ENCODE measurements around the gene ASB3. TPM values are rescaled to one million over a fixed set of nuclear protein-coding genes. Genes with fewer than 3 reads are reported as not detected.

ASB3 gene
- polyA plus RNA-seq, 1 donor from 2014 or later, result 60.4 TPM

- no peaks in the 10 kb centered on the region for H3K27me3 ChIP-seq (ENCODE audit: insufficient read depth, low read depth, low read length)
- TF ChIP-seq POLR2AphosphoS5 (IDR thresholded peaks at IDR 0.05) (no peak), EP300 (conservative IDR thresholded peaks at IDR 0.05; ENCODE audit: poor library complexity, severe bottlenecking) (no peak), SMC3 (conservative IDR thresholded peaks at IDR 0.05; ENCODE audit: poor library complexity) (no peak), MXI1 (conservative IDR thresholded peaks at IDR 0.05; ENCODE audit: poor library complexity, severe bottlenecking) (no peak), TAF1 (IDR thresholded peaks at IDR 0.05; ENCODE audit: low read depth) (no peak), EZH2 (IDR thresholded peaks at IDR 0.05; ENCODE audit: borderline replicate concordance, insufficient read depth, low read length, poor library complexity, severe bottlenecking) (no peak), RAD21 (conservative IDR thresholded peaks at IDR 0.05) (no peak)
- TF ChIP-seq, protein P1, sequence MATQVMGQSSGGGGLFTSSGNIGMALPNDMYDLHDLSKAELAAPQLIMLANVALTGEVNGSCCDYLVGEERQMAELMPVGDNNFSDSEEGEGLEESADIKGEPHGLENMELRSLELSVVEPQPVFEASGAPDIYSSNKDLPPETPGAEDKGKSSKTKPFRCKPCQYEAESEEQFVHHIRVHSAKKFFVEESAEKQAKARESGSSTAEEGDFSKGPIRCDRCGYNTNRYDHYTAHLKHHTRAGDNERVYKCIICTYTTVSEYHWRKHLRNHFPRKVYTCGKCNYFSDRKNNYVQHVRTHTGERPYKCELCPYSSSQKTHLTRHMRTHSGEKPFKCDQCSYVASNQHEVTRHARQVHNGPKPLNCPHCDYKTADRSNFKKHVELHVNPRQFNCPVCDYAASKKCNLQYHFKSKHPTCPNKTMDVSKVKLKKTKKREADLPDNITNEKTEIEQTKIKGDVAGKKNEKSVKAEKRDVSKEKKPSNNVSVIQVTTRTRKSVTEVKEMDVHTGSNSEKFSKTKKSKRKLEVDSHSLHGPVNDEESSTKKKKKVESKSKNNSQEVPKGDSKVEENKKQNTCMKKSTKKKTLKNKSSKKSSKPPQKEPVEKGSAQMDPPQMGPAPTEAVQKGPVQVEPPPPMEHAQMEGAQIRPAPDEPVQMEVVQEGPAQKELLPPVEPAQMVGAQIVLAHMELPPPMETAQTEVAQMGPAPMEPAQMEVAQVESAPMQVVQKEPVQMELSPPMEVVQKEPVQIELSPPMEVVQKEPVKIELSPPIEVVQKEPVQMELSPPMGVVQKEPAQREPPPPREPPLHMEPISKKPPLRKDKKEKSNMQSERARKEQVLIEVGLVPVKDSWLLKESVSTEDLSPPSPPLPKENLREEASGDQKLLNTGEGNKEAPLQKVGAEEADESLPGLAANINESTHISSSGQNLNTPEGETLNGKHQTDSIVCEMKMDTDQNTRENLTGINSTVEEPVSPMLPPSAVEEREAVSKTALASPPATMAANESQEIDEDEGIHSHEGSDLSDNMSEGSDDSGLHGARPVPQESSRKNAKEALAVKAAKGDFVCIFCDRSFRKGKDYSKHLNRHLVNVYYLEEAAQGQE (IDR thresholded peaks at IDR 0.05; ENCODE audit: borderline replicate concordance), result no peak
- TF ChIP-seq, protein P2, sequence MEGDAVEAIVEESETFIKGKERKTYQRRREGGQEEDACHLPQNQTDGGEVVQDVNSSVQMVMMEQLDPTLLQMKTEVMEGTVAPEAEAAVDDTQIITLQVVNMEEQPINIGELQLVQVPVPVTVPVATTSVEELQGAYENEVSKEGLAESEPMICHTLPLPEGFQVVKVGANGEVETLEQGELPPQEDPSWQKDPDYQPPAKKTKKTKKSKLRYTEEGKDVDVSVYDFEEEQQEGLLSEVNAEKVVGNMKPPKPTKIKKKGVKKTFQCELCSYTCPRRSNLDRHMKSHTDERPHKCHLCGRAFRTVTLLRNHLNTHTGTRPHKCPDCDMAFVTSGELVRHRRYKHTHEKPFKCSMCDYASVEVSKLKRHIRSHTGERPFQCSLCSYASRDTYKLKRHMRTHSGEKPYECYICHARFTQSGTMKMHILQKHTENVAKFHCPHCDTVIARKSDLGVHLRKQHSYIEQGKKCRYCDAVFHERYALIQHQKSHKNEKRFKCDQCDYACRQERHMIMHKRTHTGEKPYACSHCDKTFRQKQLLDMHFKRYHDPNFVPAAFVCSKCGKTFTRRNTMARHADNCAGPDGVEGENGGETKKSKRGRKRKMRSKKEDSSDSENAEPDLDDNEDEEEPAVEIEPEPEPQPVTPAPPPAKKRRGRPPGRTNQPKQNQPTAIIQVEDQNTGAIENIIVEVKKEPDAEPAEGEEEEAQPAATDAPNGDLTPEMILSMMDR (IDR thresholded peaks at IDR 0.05; ENCODE audit: poor library complexity, severe bottlenecking), result no peak
Observed at GRCh38 chr2:53813151-53813550, 26.4 kb upstream of the ASB3 start.

GRCh38 chr2:53811601-53812000 is 24.8 kb upstream of the ASB3 start:
- Histone ChIP-seq H3K9me2 (ENCODE audit: insufficient read depth, low read length) (no peaks in the 10 kb centered on the region), H3K79me2 (replicated peaks; ENCODE audit: insufficient read depth, low read length) (no peaks in the 10 kb centered on the region), H3K4me3 (ENCODE audit: low read length) (no peak overlapping the region), H2AFZ (ENCODE audit: low read depth, low read length) (no peak overlapping the region), H3K9ac (ENCODE audit: low read length) (no peak overlapping the region), H4K20me1 (ENCODE audit: insufficient read depth) (no peaks in the 10 kb centered on the region), H3K9me3 (ENCODE audit: low read length) (no peaks in the 10 kb centered on the region), H3K27ac (ENCODE audit: low read length) (no peak overlapping the region), H3K27me3 (ENCODE audit: insufficient read depth, low read depth, low read length) (no peaks in the 10 kb centered on the region), H3K4me2 (ENCODE audit: low read length) (no peak overlapping the region), H3F3A (ENCODE audit: insufficient read depth, low read length, poor library complexity, severe bottlenecking) (no peaks in the 10 kb centered on the region), H3K36me3 (ENCODE audit: insufficient read depth, low read length) (peaks cover 17% of the 10 kb centered on the region)
- TF ChIP-seq MXI1 (conservative IDR thresholded peaks at IDR 0.05; ENCODE audit: poor library complexity, severe bottlenecking) (no peak), POLR2AphosphoS5 (IDR thresholded peaks at IDR 0.05) (no peak), EZH2 (IDR thresholded peaks at IDR 0.05; ENCODE audit: borderline replicate concordance, insufficient read depth, low read length, poor library complexity, severe bottlenecking) (no peak), EP300 (conservative IDR thresholded peaks at IDR 0.05; ENCODE audit: poor library complexity, severe bottlenecking) (no peak), RAD21 (conservative IDR thresholded peaks at IDR 0.05) (no peak), SMC3 (conservative IDR thresholded peaks at IDR 0.05; ENCODE audit: poor library complexity) (no peak), TAF1 (IDR thresholded peaks at IDR 0.05; ENCODE audit: low read depth) (no peak)
- TF ChIP-seq, protein P1 (IDR thresholded peaks at IDR 0.05; ENCODE audit: borderline replicate concordance), result no peak
- TF ChIP-seq, protein P2 (IDR thresholded peaks at IDR 0.05; ENCODE audit: poor library complexity, severe bottlenecking), result no peak

More at GRCh38 chr2:53813151-53813550, 26.4 kb upstream of the ASB3 start:
- Histone ChIP-seq H2AFZ (ENCODE audit: low read depth, low read length) (no peak overlapping the region), H3K36me3 (ENCODE audit: insufficient read depth, low read length) (peaks cover 22% of the 10 kb centered on the region), H3F3A (ENCODE audit: insufficient read depth, low read length, poor library complexity, severe bottlenecking) (no peaks in the 10 kb centered on the region), H3K79me2 (replicated peaks; ENCODE audit: insufficient read depth, low read length) (no peaks in the 10 kb centered on the region), H3K4me2 (ENCODE audit: low read length) (no peak overlapping the region), H3K9ac (ENCODE audit: low read length) (no peak overlapping the region), H3K27ac (ENCODE audit: low read length) (no peak overlapping the region), H3K9me3 (ENCODE audit: low read length) (no peaks in the 10 kb centered on the region), H3K9me2 (ENCODE audit: insufficient read depth, low read length) (no peaks in the 10 kb centered on the region), H3K4me3 (ENCODE audit: low read length) (no peak overlapping the region), H4K20me1 (ENCODE audit: insufficient read depth) (no peaks in the 10 kb centered on the region)

All from neural cell (in vitro differentiated cells).